Neural crest cell (in vitro differentiated cells): ENCODE results near the gene ADGRD2. TPM values are rescaled to one million over a fixed set of nuclear protein-coding genes. Genes with fewer than 3 reads are reported as not detected.

ENCODE experiments used
- DNase-seq: peaks from one replicate; pipeline ENCODE4 v3.0.0; 2021; ENCODE audit warnings: low read depth, mixed read lengths, low spot score
- H3K27ac Mint-ChIP-seq: one replicate; pipeline ENCODE4 v1.8.0; 2021; ENCODE audit warnings: mild to moderate bottlenecking, mixed read lengths; ENCODE audit not compliant: unreplicated experiment
- H3K27me3 Mint-ChIP-seq: 2 replicates; pipeline ENCODE4 v1.8.0; 2021; ENCODE audit warnings: low read depth, mild to moderate bottlenecking, mixed read lengths
- H3K36me3 Mint-ChIP-seq: 2 replicates; pipeline ENCODE4 v1.8.0; 2021; ENCODE audit warnings: low read depth, mild to moderate bottlenecking, mixed read lengths
- H3K4me1 Mint-ChIP-seq: 2 replicates; pipeline ENCODE4 v1.8.0; 2021; ENCODE audit warnings: mixed read lengths
- H3K4me3 Mint-ChIP-seq: one replicate; pipeline ENCODE4 v1.8.0; 2021; ENCODE audit warnings: mild to moderate bottlenecking, mixed read lengths
- H3K9me3 Mint-ChIP-seq: 2 replicates; pipeline ENCODE4 v1.8.0; 2021; ENCODE audit warnings: mixed read lengths
- total RNA-seq: library from RNA; stranded (reverse); gene quantifications from 2 replicates; pipeline ENCODE4 v1.2.1, GENCODE V29; 2021
- TF ChIP-seq, protein P1 (sequence below): fragments of 200-600 bp; sonication (generic); conservative IDR thresholded peaks from 2 replicates; pipeline ENCODE4 v1.5.0; 2021; ENCODE audit warnings: antibody characterized with exemption, mild to moderate bottlenecking

Gene ADGRD2
- total RNA-seq, 1 donor from 2014 or later, result 0.44 TPM

DNA sequence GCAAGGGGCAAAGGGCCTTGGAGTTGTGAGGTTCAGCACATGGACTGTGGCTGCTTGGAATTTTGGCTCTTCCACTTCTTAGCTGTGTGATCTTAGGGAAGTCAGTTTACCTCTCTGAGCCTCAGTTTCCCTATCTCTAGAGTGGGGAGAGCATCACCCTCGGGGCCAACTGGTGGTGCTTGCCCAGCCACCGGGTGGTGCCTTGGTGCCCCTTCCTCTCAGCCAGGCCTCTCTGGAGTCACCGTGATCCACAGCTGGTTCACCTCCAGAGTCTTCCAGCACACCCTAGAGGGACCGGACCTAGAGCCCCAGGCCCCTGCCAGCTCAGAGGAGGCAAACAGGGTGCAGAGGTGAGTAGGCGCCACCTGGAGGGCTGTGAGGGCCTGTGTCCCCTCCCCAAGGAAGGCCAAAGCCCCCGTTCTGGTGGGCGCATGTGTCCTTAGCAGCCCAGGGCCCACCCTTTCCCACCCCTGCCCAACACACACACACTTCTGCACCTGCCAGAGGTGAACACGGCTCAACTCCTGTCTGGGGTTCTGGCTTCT, 7.7 kb downstream of the ADGRD2 start:
- Mint-ChIP-seq H3K27me3 (peaks cover 49% of the 10 kb centered on the region), H3K27ac (no peak overlapping the region), H3K36me3 (no peaks in the 10 kb centered on the region), H3K4me1 (no peaks in the 10 kb centered on the region), H3K9me3 (peaks cover 5% of the 10 kb centered on the region), H3K4me3 (no peak overlapping the region)
- TF ChIP-seq, protein P1, sequence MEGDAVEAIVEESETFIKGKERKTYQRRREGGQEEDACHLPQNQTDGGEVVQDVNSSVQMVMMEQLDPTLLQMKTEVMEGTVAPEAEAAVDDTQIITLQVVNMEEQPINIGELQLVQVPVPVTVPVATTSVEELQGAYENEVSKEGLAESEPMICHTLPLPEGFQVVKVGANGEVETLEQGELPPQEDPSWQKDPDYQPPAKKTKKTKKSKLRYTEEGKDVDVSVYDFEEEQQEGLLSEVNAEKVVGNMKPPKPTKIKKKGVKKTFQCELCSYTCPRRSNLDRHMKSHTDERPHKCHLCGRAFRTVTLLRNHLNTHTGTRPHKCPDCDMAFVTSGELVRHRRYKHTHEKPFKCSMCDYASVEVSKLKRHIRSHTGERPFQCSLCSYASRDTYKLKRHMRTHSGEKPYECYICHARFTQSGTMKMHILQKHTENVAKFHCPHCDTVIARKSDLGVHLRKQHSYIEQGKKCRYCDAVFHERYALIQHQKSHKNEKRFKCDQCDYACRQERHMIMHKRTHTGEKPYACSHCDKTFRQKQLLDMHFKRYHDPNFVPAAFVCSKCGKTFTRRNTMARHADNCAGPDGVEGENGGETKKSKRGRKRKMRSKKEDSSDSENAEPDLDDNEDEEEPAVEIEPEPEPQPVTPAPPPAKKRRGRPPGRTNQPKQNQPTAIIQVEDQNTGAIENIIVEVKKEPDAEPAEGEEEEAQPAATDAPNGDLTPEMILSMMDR, result no peak
- no peak for DNase-seq

DNA sequence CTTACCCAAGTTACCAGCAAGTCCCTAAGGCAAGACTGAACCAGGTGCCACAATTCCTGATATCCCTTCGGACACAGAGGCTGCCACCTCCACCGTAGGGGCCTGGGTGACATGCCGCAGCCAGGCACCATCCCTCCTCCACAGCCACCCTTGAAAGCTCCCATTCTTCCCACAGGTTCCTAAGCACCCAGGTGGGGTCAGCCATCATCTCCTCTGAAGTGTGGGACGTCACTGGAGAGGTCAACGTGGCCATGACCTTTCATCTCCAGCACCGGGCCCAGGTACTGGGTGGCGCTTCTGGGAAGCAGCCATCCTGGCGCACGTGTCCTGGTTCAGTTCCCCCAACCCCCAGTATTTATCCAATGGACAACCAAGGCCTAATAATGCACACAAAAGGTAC, 8.2 kb downstream of the ADGRD2 start:
- Mint-ChIP-seq H3K4me1 (no peaks in the 10 kb centered on the region), H3K27me3 (peaks cover 53% of the 10 kb centered on the region), H3K4me3 (no peak overlapping the region), H3K36me3 (no peaks in the 10 kb centered on the region), H3K9me3 (peaks cover 5% of the 10 kb centered on the region), H3K27ac (no peak overlapping the region)
- TF ChIP-seq, protein P1, result no peak
- no peak for DNase-seq

DNA sequence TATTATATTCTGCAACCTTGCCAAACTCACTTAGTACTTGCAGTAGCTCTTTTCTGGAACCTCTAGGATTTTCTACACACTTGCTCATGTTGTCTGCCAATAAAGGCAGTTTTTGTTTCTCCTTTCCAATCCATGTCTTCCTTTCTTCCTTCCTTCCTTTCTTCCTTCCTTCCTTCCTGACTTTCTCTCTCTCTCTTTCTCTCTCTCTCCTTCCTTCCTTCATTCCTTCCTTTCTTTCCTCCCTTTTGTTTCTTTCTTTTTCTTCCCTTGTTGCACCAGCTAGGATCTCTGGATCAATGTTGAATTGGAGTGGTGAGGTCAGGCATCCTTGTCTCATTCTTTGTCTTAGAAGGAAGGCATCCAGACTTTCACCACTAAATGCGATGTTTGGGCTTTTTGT, 12.5 kb downstream of the ADGRD2 start:
- TF ChIP-seq, protein P1, result no peak
- Mint-ChIP-seq H3K36me3 (no peaks in the 10 kb centered on the region), H3K27ac (no peak overlapping the region), H3K9me3 (peaks cover 5% of the 10 kb centered on the region), H3K4me3 (no peak overlapping the region), H3K27me3 (peaks cover 43% of the 10 kb centered on the region), H3K4me1 (no peaks in the 10 kb centered on the region)
- DNase-seq, result no peak

DNA sequence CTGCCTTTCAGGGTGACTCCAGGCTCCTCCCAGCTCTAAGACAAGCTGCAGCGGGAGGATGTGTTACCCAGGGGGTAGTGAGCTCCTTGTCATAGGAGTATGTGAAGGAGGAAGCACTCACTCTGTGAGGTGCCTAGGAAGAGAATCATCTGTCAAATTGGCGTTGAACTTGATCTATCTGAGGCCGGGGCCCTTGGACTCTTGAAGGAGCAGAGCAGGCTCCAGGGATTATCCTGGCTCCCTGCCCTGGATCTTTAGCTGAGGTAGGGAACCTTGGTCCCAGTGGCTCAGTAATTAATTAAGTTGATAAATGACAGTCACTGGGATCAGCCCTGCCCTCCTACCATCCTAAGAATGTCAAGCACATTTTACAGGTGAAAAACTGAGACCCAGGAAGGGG, 15.5 kb downstream of the ADGRD2 start:
- H3K27ac Mint-ChIP-seq, result no peak overlapping the region
- no peak for DNase-seq
- TF ChIP-seq, protein P1, result no peak
- no peaks in the 10 kb centered on the region for H3K4me1 Mint-ChIP-seq
- H3K27me3 Mint-ChIP-seq, result peaks cover 35% of the 10 kb centered on the region
- peaks cover 1% of the 10 kb centered on the region for H3K9me3 Mint-ChIP-seq
- no peaks in the 10 kb centered on the region for H3K36me3 Mint-ChIP-seq
- no peak overlapping the region for H3K4me3 Mint-ChIP-seq

DNA sequence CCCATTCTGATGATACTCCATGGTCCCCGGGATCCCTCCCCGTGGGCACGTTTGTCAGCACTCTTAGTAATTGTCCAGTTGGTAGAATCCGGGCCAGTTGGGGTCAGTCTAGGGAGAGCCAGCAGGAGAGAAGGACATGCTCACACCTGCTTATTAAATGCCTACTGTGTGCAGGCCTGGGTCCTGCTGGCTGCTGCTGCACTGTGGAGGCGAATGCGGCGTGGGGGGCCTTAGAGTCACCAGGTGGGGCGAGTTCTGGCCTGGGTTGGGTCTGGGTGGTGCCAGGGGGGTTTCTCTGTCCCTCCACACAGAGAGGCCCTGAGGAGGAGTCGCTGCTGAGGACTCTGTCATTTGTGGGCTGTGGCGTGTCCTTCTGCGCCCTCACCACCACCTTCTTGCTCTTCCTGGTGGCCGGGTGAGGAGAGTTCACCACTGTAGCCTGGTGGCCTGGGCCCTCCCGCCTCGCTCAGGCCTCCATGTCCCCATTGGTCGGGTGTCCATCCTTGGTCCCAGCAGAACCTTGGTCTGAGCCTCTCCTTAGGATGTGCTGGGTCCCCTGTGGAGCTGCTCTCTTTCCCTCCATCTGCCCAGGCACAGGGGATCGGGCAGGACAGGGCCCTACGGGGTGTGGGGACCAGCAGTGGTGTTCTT, 17.3 kb downstream of the ADGRD2 start:
- DNase-seq, result no peak
- H3K27me3 Mint-ChIP-seq, result peaks cover 21% of the 10 kb centered on the region
- H3K27ac Mint-ChIP-seq, result no peak overlapping the region
- no peaks in the 10 kb centered on the region for H3K36me3 Mint-ChIP-seq
- no peaks in the 10 kb centered on the region for H3K4me1 Mint-ChIP-seq
- H3K9me3 Mint-ChIP-seq, result no peaks in the 10 kb centered on the region
- TF ChIP-seq, protein P1, result no peak
- H3K4me3 Mint-ChIP-seq, result no peak overlapping the region
